SKM-1 (cell line): ENCODE data around the gene GPR3.
"Not testable (repeated sequence)": the region's sequence is repeated elsewhere in the genome, so short reads cannot be mapped to it uniquely, and the experiment has no call there.

Experiments used
- DNase-seq: peaks from one replicate; lab custom pipeline; 2025; ENCODE audit not compliant: unreplicated experiment; lab: John Stamatoyannopoulos, UW

The GPR3 gene

GRCh38 chr1:27398405-27399149 lies 6.2 kb downstream of the GPR3 start:
- DNase-seq: no peak

- DNase-seq: no peak
These were observed 7.0 kb downstream of the GPR3 start for GRCh38 chr1:27399251-27400025.

GRCh38 chr1:27400082-27400962 lies 7.9 kb downstream of the GPR3 start:
- DNase-seq: no peak

GRCh38 chr1:27400963-27401341 lies 8.5 kb downstream of the GPR3 start:
- DNase-seq: no peak

- no peak for DNase-seq
These were observed 9.9 kb downstream of the GPR3 start for GRCh38 chr1:27402349-27402754.

GRCh38 chr1:27403065-27403726 lies 10.8 kb downstream of the GPR3 start:
- no peak for DNase-seq

GRCh38 chr1:27403931-27404330 lies 11.5 kb downstream of the GPR3 start:
- DNase-seq: no peak

GRCh38 chr1:27405074-27405473 lies 12.7 kb downstream of the GPR3 start:
- no peak for DNase-seq

- not testable (repeated sequence) for DNase-seq
These were observed 13.4 kb downstream of the GPR3 start for GRCh38 chr1:27405598-27406361.

- no peak for DNase-seq
These were observed 13.9 kb downstream of the GPR3 start for GRCh38 chr1:27406362-27406680.

- DNase-seq: not testable (repeated sequence)
These were observed 14.4 kb downstream of the GPR3 start for GRCh38 chr1:27406791-27407190.

GRCh38 chr1:27408151-27408550 lies 15.7 kb downstream of the GPR3 start:
- no peak for DNase-seq

- DNase-seq: no peak
These were observed 17.2 kb downstream of the GPR3 start for GRCh38 chr1:27409669-27410068.

GRCh38 chr1:27410709-27411108 lies 18.3 kb downstream of the GPR3 start:
- no peak for DNase-seq

- DNase-seq: no peak
These were observed 20.1 kb downstream of the GPR3 start for GRCh38 chr1:27412502-27412901.

GRCh38 chr1:27413004-27413403 lies 20.6 kb downstream of the GPR3 start:
- DNase-seq: no peak

- no peak for DNase-seq
These were observed 21.7 kb downstream of the GPR3 start for GRCh38 chr1:27414091-27414490.

- no peak for DNase-seq
These were observed 24.1 kb downstream of the GPR3 start for GRCh38 chr1:27416387-27417111.

GRCh38 chr1:27417713-27418112 lies 25.3 kb downstream of the GPR3 start:
- DNase-seq: no peak
